K562 (cell line): ENCODE results near the gene FTL. TPM values are rescaled to one million over a fixed set of nuclear protein-coding genes. Genes with fewer than 3 reads are reported as not detected.

ENCODE experiments used
- CBX2 ChIP-seq: fragments of 200-600 bp; sonication (generic); IDR thresholded peaks from one replicate; pipeline ENCODE4 v1.6.1; 2012; ENCODE audit warnings: mild to moderate bottlenecking, low read length, inconsistent platforms; ENCODE audit not compliant: insufficient read depth, poor library complexity, severe bottlenecking
- CHD1 ChIP-seq: fragments of 200-600 bp; sonication (generic); IDR thresholded peaks from one replicate; pipeline ENCODE4 v1.6.1; 2012; ENCODE audit warnings: mild to moderate bottlenecking, moderate library complexity, low read length, inconsistent platforms
- CUX1 ChIP-seq: fragments of 200-800 bp; sonication (Bioruptor generic); IDR thresholded peaks from 2 replicates; pipeline ENCODE4 v1.6.1; 2016; ENCODE audit warnings: missing genetic modification characterization, missing compliant biosample characterization
- E2F3 ChIP-seq: fragments of 250-450 bp; sonication (Bioruptor Pico); IDR thresholded peaks from 2 replicates; pipeline ENCODE4 v1.4.0; 2020; ENCODE audit warnings: mild to moderate bottlenecking
- GABPB2 ChIP-seq: fragments of 250-450 bp; sonication (Bioruptor Pico); conservative IDR thresholded peaks from 2 replicates; pipeline ENCODE4 v1.5.1; 2021; ENCODE audit warnings: mild to moderate bottlenecking
- HDAC1 ChIP-seq, 2 experiments: fragments of 450-650 bp; IDR thresholded peaks; 2 replicates each; pipeline ENCODE4 v1.6.1; 2016 to 2017; ENCODE audit warnings: inconsistent platforms in 1 of 2, mild to moderate bottlenecking in 1 of 2, moderate library complexity in 1 of 2
- HMGN3 ChIP-seq: IDR thresholded peaks from 2 replicates; pipeline ENCODE4 v1.6.1; 2011; ENCODE audit warnings: borderline replicate concordance, low read depth, mild to moderate bottlenecking, mixed read lengths, low read length; ENCODE audit not compliant: insufficient read length; ENCODE audit errors: extremely low read depth
- IRF2 ChIP-seq: sonication (generic); formaldehyde crosslinking; IDR thresholded peaks from 2 replicates; pipeline ENCODE4 v1.8.1; 2022; ENCODE audit warnings: mild to moderate bottlenecking, missing genetic modification reagents
- MED1 ChIP-seq: sonication (generic); formaldehyde crosslinking; IDR thresholded peaks from 2 replicates; pipeline ENCODE4 v1.8.1; 2023; ENCODE audit warnings: missing genetic modification reagents, borderline replicate concordance
- NEUROD1 ChIP-seq: fragments of 150-350 bp; IDR thresholded peaks from 2 replicates; pipeline ENCODE4 v1.6.1; 2014; ENCODE audit warnings: borderline replicate concordance, low read length, low read depth; ENCODE audit not compliant: partially characterized antibody
- NFRKB ChIP-seq: fragments of 450-650 bp; IDR thresholded peaks from 2 replicates; pipeline ENCODE4 v1.6.1; 2016; ENCODE audit warnings: low read depth
- NR3C1 ChIP-seq: sonication (generic); formaldehyde crosslinking; IDR thresholded peaks from 2 replicates; pipeline ENCODE4 v1.8.1; 2022; ENCODE audit warnings: missing genetic modification reagents
- PCBP1 ChIP-seq: fragments of 200-400 bp; formaldehyde crosslinking; IDR thresholded peaks from 2 replicates; pipeline ENCODE4 v1.6.1; 2018; ENCODE audit warnings: mild to moderate bottlenecking, low read depth, low read length; ENCODE audit not compliant: poor library complexity, severe bottlenecking
- SETDB1 ChIP-seq: IDR thresholded peaks from one replicate; pipeline ENCODE4 v1.6.1; 2012; ENCODE audit warnings: low read length, control low read depth, inconsistent platforms
- SIN3B ChIP-seq: fragments of 450-650 bp; IDR thresholded peaks from 2 replicates; pipeline ENCODE4 v1.6.1; 2017; ENCODE audit warnings: low read depth, mild to moderate bottlenecking, moderate library complexity
- SMAD2 ChIP-seq: fragments of 150-350 bp; IDR thresholded peaks from 2 replicates; pipeline ENCODE4 v1.6.1; 2014; ENCODE audit warnings: low read depth, mild to moderate bottlenecking, low read length
- TAF1 ChIP-seq: IDR thresholded peaks from 2 replicates; pipeline ENCODE4 v1.6.1; 2011; ENCODE audit warnings: mild to moderate bottlenecking, low read length, moderate library complexity; ENCODE audit not compliant: insufficient read depth, control insufficient read depth, severe bottlenecking; ENCODE audit errors: extremely low read depth
- YY1 ChIP-seq, 3 experiments: IDR thresholded peaks; 2 replicates each; pipeline ENCODE4 v1.6.1; 2011; ENCODE audit warnings: low read length in 2 of 3, mild to moderate bottlenecking in 2 of 3, moderate library complexity in 2 of 3, borderline replicate concordance in 1 of 3, control low read depth in 1 of 3, low read depth in 1 of 3; ENCODE audit not compliant: insufficient read depth in 3 of 3, insufficient replicate concordance in 2 of 3, control insufficient read depth in 1 of 3, insufficient read length in 1 of 3; ENCODE audit errors: extremely low read depth in 1 of 3
- ZBTB33 ChIP-seq: sonication (generic); formaldehyde crosslinking; IDR thresholded peaks from 2 replicates; pipeline ENCODE4 v1.8.1; 2023; ENCODE audit warnings: mild to moderate bottlenecking, missing genetic modification reagents
- ZFP36 ChIP-seq: fragments of 150-350 bp; IDR thresholded peaks from 2 replicates; pipeline ENCODE4 v1.6.1; 2018; ENCODE audit warnings: low read length, low read depth; ENCODE audit not compliant: partially characterized antibody
- polyA plus RNA-seq, 8 experiments: library from polyadenylated mRNA; depleted of rRNA in 4 of 8; stranded (reverse) in 5 of 8; unstranded in 3 of 8; fragments of >200 nt; fragmentation: Nextera tagmentation in 2 of 8; fragmentation: Illumina TruSeq in 1 of 8; extraction: Ambion mirVana in 2 of 8; extraction: Trizol in 1 of 8; gene quantifications; 2 replicates each; pipeline versions ENCODE4 v1.2.1 to v1.2.3, GENCODE V29; 2011 to 2014; ENCODE audit warnings: inconsistent platforms in 1 of 8, missing spikeins in 1 of 8
- total RNA-seq, 7 experiments: library from RNA; depleted of rRNA in 6 of 7; stranded (reverse); fragments of >200 nt in 6 of 7; fragmentation: Illumina TruSeq in 2 of 7; extraction: Trizol in 2 of 7; gene quantifications; 2 replicates each; pipeline versions ENCODE4 v1.2.1 to v1.2.3, GENCODE V29; 2011 to 2021; ENCODE audit warnings: low replicate concordance in 1 of 7

Gene FTL
- total and polyA plus RNA-seq, 9 of the 15 experiments (the other 6 are each of a cell fraction or from before 2014, with no cell fraction given) = 1,231 to 27,415 (median 3,965) TPM

- TF ChIP-seq ZBTB33 (CRISPR knock-in tag) (peak; percentile 83), MED1 (CRISPR knock-in tag) (no peak), CBX2 (no peak), HMGN3 (peak; percentile 93), YY1 (IDR thresholded peaks at IDR 0.05; ENCODE audit: borderline replicate concordance in 1 of 3, control insufficient read depth in 1 of 3, extremely low read depth in 1 of 3, insufficient read depth in 3 of 3, insufficient read length in 1 of 3, insufficient replicate concordance in 2 of 3, low read depth in 1 of 3, low read length in 2 of 3) (peak; percentile 99 to 100 (median 100)), NFRKB (peak; percentile 65), CHD1 (peak; percentile 27), E2F3 (CRISPR knock-in tag) (no peak), NR3C1 (no peak), GABPB2 (no peak), IRF2 (no peak), HDAC1 (IDR thresholded peaks at IDR 0.05) (peak in 1 of 2 experiments; percentile 81; a peak in 2 of 4 replicates), NEUROD1 (peak; percentile 62), SETDB1 (peak; percentile 59), PCBP1 (peak; percentile 66), ZFP36 (peak; percentile 16), SMAD2 (no peak), CUX1 (CRISPR knock-in tag) (0 out of 2 replicates have a peak, but pooled peaks have one; percentile 4), TAF1 (peak; percentile 59), SIN3B (peak; percentile 86)
These were observed 10.4 kb upstream of the FTL start, which contains the start of gene BAX (continued) for GRCh38 chr19:48954595-48955307.
